OCI-LY7 (cell line): ENCODE measurements around the gene COL17A1.

Experiments
- CTCF ChIP-seq: fragments of 200-600 bp; sonication (generic); conservative IDR thresholded peaks from 2 replicates; pipeline ENCODE4 v1.5.1; 2014; ENCODE audit warnings: mild to moderate bottlenecking, antibody characterized with exemption, low read length, moderate library complexity, mixed read lengths
- EZH2phosphoT487 ChIP-seq: fragments of 200-600 bp; sonication (generic); IDR thresholded peaks from 2 replicates; pipeline ENCODE4 v1.6.1; 2018; ENCODE audit warnings: low read depth, borderline replicate concordance, mild to moderate bottlenecking, mixed run types, antibody characterized with exemption, low read length, moderate library complexity, mixed read lengths

- TF ChIP-seq CTCF = no peak
- TF ChIP-seq EZH2phosphoT487 = no peak
These were observed 14.3 kb upstream of the COL17A1 start for GRCh38 chr10:104099941-104100340.
